H9 (cell line): ENCODE results near the gene LMNTD1. TPM values are rescaled to one million over a fixed set of nuclear protein-coding genes. Genes with fewer than 3 reads are reported as not detected.

Source experiments
- DNase-seq: peaks from one replicate; pipeline ENCODE4 v3.0.0-alpha.2; 2017
- H2AFZ ChIP-seq: one replicate; pipeline ENCODE4 v1.6.1; 2013; ENCODE audit warnings: mild to moderate bottlenecking, low read length, control low read depth, moderate library complexity
- H2AK5ac ChIP-seq: 2 replicates; pipeline ENCODE4 v1.6.1; 2013; ENCODE audit warnings: low read length, control low read depth, mixed read lengths; ENCODE audit not compliant: insufficient read length
- H2BK120ac ChIP-seq: one replicate; pipeline ENCODE4 v1.6.1; 2013; ENCODE audit warnings: low read depth, mild to moderate bottlenecking, low read length, control low read depth, inconsistent platforms; ENCODE audit not compliant: poor library complexity, severe bottlenecking
- H2BK12ac ChIP-seq: 2 replicates; pipeline ENCODE4 v1.6.1; 2013; ENCODE audit warnings: low read length, control low read depth, mixed read lengths, low read depth; ENCODE audit not compliant: insufficient read length
- H2BK15ac ChIP-seq: 2 replicates; pipeline ENCODE4 v1.6.1; 2013; ENCODE audit warnings: low read depth, low read length, control low read depth
- H2BK20ac ChIP-seq: one replicate; pipeline ENCODE4 v1.6.1; 2013; ENCODE audit warnings: low read depth, mild to moderate bottlenecking, low read length, control low read depth, inconsistent platforms; ENCODE audit not compliant: poor library complexity, severe bottlenecking
- H2BK5ac ChIP-seq: 2 replicates; pipeline ENCODE4 v1.6.1; 2013; ENCODE audit warnings: low read length, control low read depth, mixed read lengths; ENCODE audit not compliant: insufficient read length
- H3K14ac ChIP-seq: 2 replicates; pipeline ENCODE4 v1.6.1; 2013; ENCODE audit warnings: low read length, control low read depth; ENCODE audit not compliant: insufficient read depth
- H3K18ac ChIP-seq: 2 replicates; pipeline ENCODE4 v1.6.1; 2013; ENCODE audit warnings: low read depth, mild to moderate bottlenecking, mixed read lengths, low read length, control low read depth; ENCODE audit not compliant: insufficient read length
- H3K23ac ChIP-seq: 2 replicates; pipeline ENCODE4 v1.6.1; 2013; ENCODE audit warnings: low read length, control low read depth, mixed read lengths, low read depth; ENCODE audit not compliant: insufficient read length
- H3K23me2 ChIP-seq: 2 replicates; pipeline ENCODE4 v1.6.1; 2013; ENCODE audit warnings: low read depth, mild to moderate bottlenecking, mixed read lengths, low read length, control low read depth; ENCODE audit not compliant: insufficient read length, poor library complexity, severe bottlenecking
- H3K27ac ChIP-seq: 2 replicates; pipeline ENCODE4 v1.5.1; 2013; ENCODE audit warnings: low read length, control low read depth, mixed read lengths, low read depth; ENCODE audit not compliant: insufficient read length
- H3K27me3 ChIP-seq: 2 replicates; pipeline ENCODE4 v1.6.1; 2013; ENCODE audit warnings: low read length, control low read depth, inconsistent platforms; ENCODE audit not compliant: insufficient read depth
- H3K4ac ChIP-seq: 2 replicates; pipeline ENCODE4 v1.6.1; 2013; ENCODE audit warnings: low read depth, mild to moderate bottlenecking, control low read depth, inconsistent platforms, low read length, moderate library complexity
- H3K4me1 ChIP-seq: 2 replicates; pipeline ENCODE4 v1.6.1; 2013; ENCODE audit warnings: low read length, control low read depth, inconsistent platforms; ENCODE audit not compliant: insufficient read depth
- H3K4me2 ChIP-seq: 2 replicates; pipeline ENCODE4 v1.6.1; 2013; ENCODE audit warnings: low read length, control low read depth, mixed read lengths; ENCODE audit not compliant: insufficient read length, insufficient read depth
- H3K56ac ChIP-seq: 2 replicates; pipeline ENCODE4 v1.6.1; 2013; ENCODE audit warnings: low read depth, mild to moderate bottlenecking, mixed read lengths, low read length, control low read depth; ENCODE audit not compliant: insufficient read length
- H3K79me1 ChIP-seq: 2 replicates; pipeline ENCODE4 v1.6.1; 2013; ENCODE audit warnings: low read depth, mild to moderate bottlenecking, moderate library complexity, low read length, control low read depth, inconsistent platforms; ENCODE audit not compliant: insufficient read depth, poor library complexity, severe bottlenecking
- H3K79me2 ChIP-seq: 2 replicates; pipeline ENCODE4 v1.6.1; 2013; ENCODE audit warnings: low read length, control low read depth, inconsistent platforms; ENCODE audit not compliant: insufficient read depth
- H3K9ac ChIP-seq: 2 replicates; pipeline ENCODE4 v1.6.1; 2013; ENCODE audit warnings: low read length, control low read depth, mixed read lengths; ENCODE audit not compliant: insufficient read length; ENCODE audit errors: extremely low read depth
- H3K9me3 ChIP-seq: one replicate; pipeline ENCODE4 v1.6.1; 2013; ENCODE audit warnings: low read depth, low read length, inconsistent platforms; ENCODE audit not compliant: control insufficient read depth
- H3T11ph ChIP-seq: one replicate; pipeline ENCODE4 v1.6.1; 2013; ENCODE audit warnings: mild to moderate bottlenecking, low read length, control low read depth, inconsistent platforms
- H4K20me1 ChIP-seq: one replicate; pipeline ENCODE4 v1.6.1; 2013; ENCODE audit not compliant: control insufficient read depth, insufficient read length, insufficient read depth
- H4K5ac ChIP-seq: 2 replicates; pipeline ENCODE4 v1.6.1; 2013; ENCODE audit warnings: low read depth, mild to moderate bottlenecking, mixed read lengths, low read length, control low read depth; ENCODE audit not compliant: insufficient read length
- H4K8ac ChIP-seq: replicated peaks from 2 replicates; pipeline ENCODE4 v1.6.1; 2013; ENCODE audit warnings: low read length, control low read depth, mixed read lengths, low read depth; ENCODE audit not compliant: insufficient read length
- H4K91ac ChIP-seq: 2 replicates; pipeline ENCODE4 v1.6.1; 2013; ENCODE audit warnings: low read depth, mild to moderate bottlenecking, moderate library complexity, mixed read lengths, low read length, control low read depth; ENCODE audit not compliant: insufficient read length
- H3K27ac Mint-ChIP-seq, 3 experiments: 2 replicates in 2 of 3; 3 replicates in 1 of 3; pipeline ENCODE4 v1.8.0; 2020 to 2021; ENCODE audit warnings: mixed read lengths in 3 of 3, mild to moderate bottlenecking in 1 of 3, moderate library complexity in 1 of 3
- H3K27me3 Mint-ChIP-seq: 2 replicates; pipeline ENCODE4 v1.8.0; 2021; ENCODE audit warnings: low read depth, mild to moderate bottlenecking, moderate library complexity, mixed read lengths
- H3K36me3 Mint-ChIP-seq, 3 experiments: 2 replicates in 2 of 3; 3 replicates in 1 of 3; pipeline ENCODE4 v1.8.0; 2020 to 2021; ENCODE audit warnings: low read depth in 3 of 3, mixed read lengths in 3 of 3; ENCODE audit not compliant: insufficient read depth in 1 of 3
- H3K4me1 Mint-ChIP-seq, 2 experiments: 2 replicates each; pipeline ENCODE4 v1.8.0; 2020; ENCODE audit warnings: mixed read lengths in 2 of 2
- H3K4me3 Mint-ChIP-seq, 2 experiments: 2 replicates in 1 of 2; 3 replicates in 1 of 2; pipeline ENCODE4 v1.8.0; 2020 to 2021; ENCODE audit warnings: mild to moderate bottlenecking in 2 of 2, mixed read lengths in 2 of 2, moderate library complexity in 1 of 2
- H3K9me3 Mint-ChIP-seq, 2 experiments: 2 replicates in 1 of 2; 3 replicates in 1 of 2; pipeline ENCODE4 v1.8.0; 2020; ENCODE audit warnings: mild to moderate bottlenecking in 2 of 2, mixed read lengths in 2 of 2, moderate library complexity in 1 of 2
- WGBS: extraction: QIAGEN DNeasy Blood & Tissue Kit; methylation state at CpG from one replicate; pipeline ENCODE4 v1.1.7; 2013; ENCODE audit warnings: missing lambda C conversion rate, low lambda C conversion rate, mixed read lengths; ENCODE audit not compliant: insufficient read length; ENCODE audit errors: extremely low coverage; 5-methylcytosine and 5-hydroxymethylcytosine counted together
- total RNA-seq: library from RNA; stranded (reverse); gene quantifications from 2 replicates; pipeline ENCODE4 v1.2.1, GENCODE V29; 2021
- TF ChIP-seq, protein P1 (sequence below): fragments of 200-600 bp; sonication (generic); conservative IDR thresholded peaks from 3 replicates; pipeline ENCODE4 v1.8.0; 2021; ENCODE audit warnings: antibody characterized with exemption, mild to moderate bottlenecking

LMNTD1 gene
- total RNA-seq, 1 experiment from 2014 or later: not detected

DNA sequence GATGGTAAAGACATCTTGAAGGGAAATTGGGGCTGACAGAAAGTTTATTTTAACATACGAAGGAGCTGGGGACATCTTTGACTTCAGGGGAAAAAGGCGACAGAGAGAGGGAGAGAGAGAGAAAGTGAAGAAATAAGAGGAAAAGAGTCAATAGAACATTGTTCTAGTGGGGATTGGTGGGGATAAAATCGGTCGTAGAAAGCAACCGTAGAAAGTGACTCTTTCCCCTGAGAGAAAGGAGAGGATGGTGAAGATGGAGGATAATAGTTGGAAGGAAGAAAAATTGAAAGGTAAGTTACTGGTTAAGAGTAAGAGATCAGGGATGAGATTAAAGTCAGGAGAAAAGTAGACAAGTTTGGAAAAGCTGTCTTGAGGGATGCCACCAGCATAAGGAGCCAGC, 75.9 kb downstream of the LMNTD1 start:
- no peaks in the 10 kb centered on the region for H3K4me1 Mint-ChIP-seq
- H4K5ac ChIP-seq: no peak overlapping the region

More for the DNA sequence above, 75.9 kb downstream of the LMNTD1 start:
- Histone ChIP-seq H3K79me1 (no peaks in the 10 kb centered on the region), H3K4me1 (no peaks in the 10 kb centered on the region), H4K91ac (no peak overlapping the region), H3K4ac (no peak overlapping the region), H3T11ph (no peak overlapping the region), H3K9ac (no peak overlapping the region), H3K56ac (no peak overlapping the region), H3K4me2 (no peak overlapping the region), H3K18ac (no peak overlapping the region), H3K27ac (no peak overlapping the region), H3K79me2 (no peaks in the 10 kb centered on the region), H3K9me3 (no peaks in the 10 kb centered on the region), H2BK15ac (no peak overlapping the region), H3K27me3 (no peaks in the 10 kb centered on the region), H2BK120ac (no peak overlapping the region), H3K14ac (no peak overlapping the region), H3K23me2 (no peaks in the 10 kb centered on the region), H4K8ac (no peak overlapping the region), H4K20me1 (no peaks in the 10 kb centered on the region), H3K23ac (no peak overlapping the region), H2BK20ac (no peak overlapping the region), H2BK12ac (no peak overlapping the region), H2AFZ (no peak overlapping the region), H2BK5ac (no peak overlapping the region), H2AK5ac (no peak overlapping the region)
- no CpG with 5 or more reads among the region's 5 CpGs for WGBS
- no peaks in the 10 kb centered on the region for H3K9me3 Mint-ChIP-seq
- no peaks in the 10 kb centered on the region; the same call in 1 of the 2 replicates for H3K27me3 Mint-ChIP-seq
- DNase-seq: no peak
- no peak overlapping the region for H3K27ac Mint-ChIP-seq
- no peak overlapping the region for H3K4me3 Mint-ChIP-seq
- no peaks in the 10 kb centered on the region for H3K36me3 Mint-ChIP-seq
- TF ChIP-seq, protein P1, sequence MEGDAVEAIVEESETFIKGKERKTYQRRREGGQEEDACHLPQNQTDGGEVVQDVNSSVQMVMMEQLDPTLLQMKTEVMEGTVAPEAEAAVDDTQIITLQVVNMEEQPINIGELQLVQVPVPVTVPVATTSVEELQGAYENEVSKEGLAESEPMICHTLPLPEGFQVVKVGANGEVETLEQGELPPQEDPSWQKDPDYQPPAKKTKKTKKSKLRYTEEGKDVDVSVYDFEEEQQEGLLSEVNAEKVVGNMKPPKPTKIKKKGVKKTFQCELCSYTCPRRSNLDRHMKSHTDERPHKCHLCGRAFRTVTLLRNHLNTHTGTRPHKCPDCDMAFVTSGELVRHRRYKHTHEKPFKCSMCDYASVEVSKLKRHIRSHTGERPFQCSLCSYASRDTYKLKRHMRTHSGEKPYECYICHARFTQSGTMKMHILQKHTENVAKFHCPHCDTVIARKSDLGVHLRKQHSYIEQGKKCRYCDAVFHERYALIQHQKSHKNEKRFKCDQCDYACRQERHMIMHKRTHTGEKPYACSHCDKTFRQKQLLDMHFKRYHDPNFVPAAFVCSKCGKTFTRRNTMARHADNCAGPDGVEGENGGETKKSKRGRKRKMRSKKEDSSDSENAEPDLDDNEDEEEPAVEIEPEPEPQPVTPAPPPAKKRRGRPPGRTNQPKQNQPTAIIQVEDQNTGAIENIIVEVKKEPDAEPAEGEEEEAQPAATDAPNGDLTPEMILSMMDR: no peak
